Measurements from ENCODE around the gene TEX36.

GRCh38 chr10:125634606-125635005, 48.4 kb downstream of the TEX36 start:
- TF ChIP-seq, protein P1, sequence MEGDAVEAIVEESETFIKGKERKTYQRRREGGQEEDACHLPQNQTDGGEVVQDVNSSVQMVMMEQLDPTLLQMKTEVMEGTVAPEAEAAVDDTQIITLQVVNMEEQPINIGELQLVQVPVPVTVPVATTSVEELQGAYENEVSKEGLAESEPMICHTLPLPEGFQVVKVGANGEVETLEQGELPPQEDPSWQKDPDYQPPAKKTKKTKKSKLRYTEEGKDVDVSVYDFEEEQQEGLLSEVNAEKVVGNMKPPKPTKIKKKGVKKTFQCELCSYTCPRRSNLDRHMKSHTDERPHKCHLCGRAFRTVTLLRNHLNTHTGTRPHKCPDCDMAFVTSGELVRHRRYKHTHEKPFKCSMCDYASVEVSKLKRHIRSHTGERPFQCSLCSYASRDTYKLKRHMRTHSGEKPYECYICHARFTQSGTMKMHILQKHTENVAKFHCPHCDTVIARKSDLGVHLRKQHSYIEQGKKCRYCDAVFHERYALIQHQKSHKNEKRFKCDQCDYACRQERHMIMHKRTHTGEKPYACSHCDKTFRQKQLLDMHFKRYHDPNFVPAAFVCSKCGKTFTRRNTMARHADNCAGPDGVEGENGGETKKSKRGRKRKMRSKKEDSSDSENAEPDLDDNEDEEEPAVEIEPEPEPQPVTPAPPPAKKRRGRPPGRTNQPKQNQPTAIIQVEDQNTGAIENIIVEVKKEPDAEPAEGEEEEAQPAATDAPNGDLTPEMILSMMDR (IDR thresholded peaks at IDR 0.05): no peak
- no peak for TF ChIP-seq POLR2A (IDR thresholded peaks at IDR 0.05; ENCODE audit: low read depth)
- TF ChIP-seq POLR2AphosphoS5 (IDR thresholded peaks at IDR 0.05): no peak
- no peak for TF ChIP-seq EP300 (IDR thresholded peaks at IDR 0.05)

All from esophagus muscularis mucosa (tissue), 4 donors.